Germinal center (tissue), 1 donor: ENCODE measurements around the gene ESRRB.

Experiments used
- DNase-seq: peaks from one replicate; pipeline ENCODE4 v3.0.0; 2012; ENCODE audit warnings: mixed read lengths, low spot score

The ESRRB gene

DNA sequence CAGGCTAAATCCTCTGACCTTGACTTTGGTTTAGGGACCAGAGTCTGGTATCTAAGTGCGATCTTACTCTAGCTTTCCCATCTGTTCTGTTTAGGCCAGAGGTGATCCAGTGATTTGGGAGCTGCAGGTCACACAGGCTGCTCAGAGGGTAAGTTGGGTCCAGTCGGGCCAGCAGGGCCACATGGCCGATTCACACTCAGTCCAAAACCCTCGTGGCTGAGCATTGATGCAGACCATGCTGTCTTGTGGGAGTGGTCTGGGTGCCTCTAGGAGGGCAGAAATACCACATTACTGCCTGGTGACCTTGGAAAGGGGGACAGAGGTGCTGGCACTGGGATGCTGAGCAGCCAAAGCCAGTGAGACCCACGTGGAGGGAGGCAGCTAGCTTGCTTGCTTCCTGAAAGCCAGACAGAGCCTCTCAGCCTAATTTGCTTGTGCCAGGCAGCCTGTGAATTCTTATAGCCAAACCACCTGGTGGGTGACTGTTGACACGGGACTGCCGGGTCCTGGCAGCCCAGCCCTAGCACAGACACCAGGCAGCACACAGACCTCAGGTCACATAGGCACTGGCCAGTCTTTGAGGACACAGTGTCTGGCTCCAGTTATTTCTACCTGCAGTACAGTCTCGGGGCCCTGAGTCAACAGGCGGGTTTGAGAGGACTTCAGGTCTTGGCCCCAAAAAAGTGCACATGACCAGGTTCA lies 31.7 kb downstream of the ESRRB start:
- no peak for DNase-seq

GRCh38 chr14:76408877-76409276 lies 32.9 kb downstream of the ESRRB start:
- no peak for DNase-seq

GRCh38 chr14:76412501-76412900 lies 36.6 kb downstream of the ESRRB start:
- DNase-seq, result no peak

DNA sequence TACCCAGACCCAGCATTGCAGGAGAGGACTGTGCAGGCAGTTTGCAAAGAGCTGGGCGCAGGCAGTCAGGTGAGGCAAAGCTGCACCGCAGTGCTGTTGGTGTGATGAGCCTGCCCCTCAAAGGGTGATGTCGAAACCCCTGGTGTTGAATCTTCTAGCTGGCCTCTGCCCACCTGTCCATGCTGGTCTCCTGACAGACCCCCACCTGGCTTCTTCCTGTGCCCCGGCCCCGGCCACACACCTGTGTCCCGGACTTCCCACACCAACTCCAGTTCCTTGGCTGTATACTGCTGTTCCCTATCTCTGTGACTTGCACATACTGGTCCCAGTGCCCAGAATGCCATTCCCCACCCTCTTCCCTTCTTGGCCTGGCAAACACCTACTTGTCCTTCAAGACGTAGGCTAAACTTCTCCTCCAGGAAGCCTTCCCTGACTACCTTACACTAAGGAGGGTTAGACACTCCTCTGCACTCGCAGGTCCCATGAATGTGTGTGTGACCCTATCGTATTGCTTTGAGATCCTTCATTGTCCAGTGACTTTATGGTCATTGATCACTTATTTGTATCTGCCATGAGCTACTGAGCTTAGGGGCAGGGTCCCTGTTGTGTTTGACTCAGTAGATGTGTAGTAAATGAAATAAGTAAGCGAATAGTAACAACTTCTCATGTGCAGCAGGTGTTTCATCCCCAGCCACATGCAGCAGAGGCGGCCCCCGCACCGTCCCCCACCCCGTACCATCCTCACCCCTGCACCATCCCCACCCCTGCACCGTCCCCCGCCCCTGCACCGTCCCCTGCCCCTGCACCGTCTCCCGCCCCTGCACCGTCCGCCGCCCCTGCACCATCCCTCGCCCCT lies 37.4 kb downstream of the ESRRB start:
- no peak for DNase-seq

GRCh38 chr14:76413962-76414600 lies 38.1 kb downstream of the ESRRB start:
- DNase-seq, result no peak

GRCh38 chr14:76419399-76419798 lies 43.5 kb downstream of the ESRRB start:
- DNase-seq, result no peak

- no peak for DNase-seq
These were observed 44.9 kb downstream of the ESRRB start for GRCh38 chr14:76420827-76421226.

GRCh38 chr14:76421662-76422061 lies 45.7 kb downstream of the ESRRB start:
- DNase-seq, result no peak

- no peak for DNase-seq
These were observed 46.7 kb downstream of the ESRRB start for GRCh38 chr14:76422662-76423061.

GRCh38 chr14:76423534-76423933 lies 47.6 kb downstream of the ESRRB start:
- DNase-seq, result no peak

- DNase-seq, result no peak
These were observed 48.4 kb downstream of the ESRRB start for GRCh38 chr14:76424359-76424758.

DNA sequence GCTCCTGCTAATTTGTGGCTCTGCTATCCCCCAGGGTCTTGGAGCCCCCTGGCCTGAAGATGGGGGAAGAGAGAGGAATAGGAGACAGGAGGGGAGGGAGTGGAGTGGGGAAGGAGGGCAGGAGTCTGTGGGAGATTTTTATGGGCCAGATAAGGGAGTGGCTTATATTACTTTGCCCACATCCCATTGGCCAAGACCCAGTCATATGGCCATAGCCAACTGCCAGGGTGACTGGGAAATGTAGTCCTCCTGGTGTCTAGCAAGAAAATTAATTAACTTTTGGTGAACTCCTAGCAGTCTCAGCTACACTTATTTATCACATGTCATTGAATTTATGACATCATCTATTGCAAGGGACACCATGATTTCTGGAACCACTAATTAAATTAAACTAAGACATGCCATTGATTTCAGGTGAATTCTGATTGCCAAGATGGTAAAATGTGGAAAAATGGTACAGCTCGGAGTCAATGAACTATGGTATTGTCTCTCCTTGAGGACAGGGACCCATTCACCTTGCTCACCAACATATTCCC lies 50.3 kb downstream of the ESRRB start:
- no peak for DNase-seq

DNA sequence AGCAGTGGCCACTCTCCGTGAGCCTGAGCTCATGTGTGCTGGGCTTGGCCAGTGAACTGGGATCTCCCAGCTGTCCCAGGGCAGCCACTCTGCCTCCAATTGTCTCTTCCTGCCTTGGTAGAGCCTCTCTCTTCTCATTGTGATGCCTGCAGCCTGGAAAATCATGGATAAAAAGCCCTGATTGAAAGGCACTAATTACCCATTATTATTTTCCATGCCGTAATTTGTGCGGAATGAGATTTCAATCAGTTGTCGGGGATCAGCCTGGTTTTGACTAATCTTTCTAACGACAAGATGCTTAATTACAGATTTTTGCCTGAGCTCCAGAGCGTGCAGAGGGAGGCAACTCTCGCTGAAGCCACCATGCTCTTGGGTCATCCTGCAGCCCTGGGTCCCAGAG lies 52.7 kb downstream of the ESRRB start:
- DNase-seq, result no peak

GRCh38 chr14:76430017-76430416 lies 54.1 kb downstream of the ESRRB start:
- DNase-seq, result no peak

DNA sequence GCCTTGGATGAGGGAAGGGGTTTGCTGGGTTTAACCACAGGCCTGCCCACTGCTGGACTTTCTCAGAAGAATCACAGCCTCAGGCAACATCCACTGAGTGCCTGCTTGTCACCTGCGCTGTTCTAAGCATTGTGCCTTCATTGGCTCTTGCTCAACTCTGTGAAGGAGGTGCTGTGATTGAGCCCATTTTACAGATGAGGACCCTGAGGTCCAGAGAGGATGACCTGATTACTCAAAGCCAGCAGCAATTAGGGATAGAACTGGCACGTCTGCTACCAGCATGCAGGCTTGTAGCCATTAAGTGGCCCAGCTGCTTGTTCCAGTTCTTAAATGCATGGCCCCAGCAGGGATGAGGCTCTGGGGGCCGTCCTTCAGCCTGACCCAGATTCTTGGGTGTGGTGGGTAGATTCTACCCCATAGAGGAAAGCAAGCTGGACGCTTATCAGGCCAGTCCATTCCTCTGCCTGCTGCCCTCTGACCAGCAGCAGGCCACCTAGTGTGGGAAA lies 54.6 kb downstream of the ESRRB start:
- no peak for DNase-seq

DNA sequence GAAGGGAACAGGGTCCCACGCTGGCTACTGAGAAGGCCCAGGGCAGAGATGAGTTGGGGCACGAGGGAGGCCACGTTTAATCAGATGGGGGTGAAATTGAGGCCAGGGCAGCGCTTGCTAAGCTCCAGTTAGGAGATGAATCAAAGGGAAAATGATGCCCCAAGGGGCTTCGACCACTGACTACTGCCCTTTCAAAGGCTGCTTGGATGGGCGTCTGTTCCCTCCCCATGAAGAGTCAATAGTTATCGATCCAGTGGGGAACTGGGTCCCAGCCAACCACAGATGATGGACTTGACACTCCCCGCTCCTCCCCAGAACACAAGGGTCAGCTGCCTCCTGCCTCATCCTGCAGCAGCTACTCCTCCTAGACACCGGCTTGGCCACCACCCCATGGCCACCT lies 55.6 kb downstream of the ESRRB start:
- no peak for DNase-seq

- no peak for DNase-seq
These were observed 57.2 kb downstream of the ESRRB start for GRCh38 chr14:76432827-76433752.

GRCh38 chr14:76434220-76434619 lies 58.3 kb downstream of the ESRRB start:
- DNase-seq, result no peak

DNA sequence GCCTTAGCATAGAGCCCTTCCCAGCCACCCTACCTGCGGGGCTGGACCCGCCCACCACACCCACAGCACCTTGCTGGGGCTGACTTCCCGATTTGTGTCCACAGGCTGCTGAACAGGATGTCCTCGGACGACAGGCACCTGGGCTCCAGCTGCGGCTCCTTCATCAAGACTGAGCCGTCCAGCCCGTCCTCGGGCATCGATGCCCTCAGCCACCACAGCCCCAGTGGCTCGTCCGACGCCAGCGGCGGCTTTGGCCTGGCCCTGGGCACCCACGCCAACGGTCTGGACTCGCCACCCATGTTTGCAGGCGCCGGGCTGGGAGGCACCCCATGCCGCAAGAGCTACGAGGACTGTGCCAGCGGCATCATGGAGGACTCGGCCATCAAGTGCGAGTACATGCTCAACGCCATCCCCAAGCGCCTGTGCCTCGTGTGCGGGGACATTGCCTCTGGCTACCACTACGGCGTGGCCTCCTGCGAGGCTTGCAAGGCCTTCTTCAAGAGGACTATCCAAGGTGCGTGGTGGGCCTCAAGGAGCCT lies 63.4 kb downstream of the ESRRB start:
- DNase-seq, result no peak

- DNase-seq, result no peak
These were observed 70.5 kb downstream of the ESRRB start for GRCh38 chr14:76446486-76446885.

- no peak for DNase-seq
These were observed 71.0 kb downstream of the ESRRB start for GRCh38 chr14:76446921-76447320.
